HepG2 (cell line): ENCODE results near the gene STRA6. TPM values are rescaled to one million over a fixed set of nuclear protein-coding genes. Genes with fewer than 3 reads are reported as not detected.

ENCODE experiments used
- BRD4 ChIP-seq: sonication (generic); formaldehyde crosslinking; IDR thresholded peaks from 2 replicates; pipeline ENCODE4 v1.4.0; 2020; ENCODE audit warnings: missing genetic modification reagents
- KIAA2018 ChIP-seq: sonication (generic); formaldehyde crosslinking; IDR thresholded peaks from 2 replicates; pipeline ENCODE4 v1.5.0; 2020; ENCODE audit warnings: mild to moderate bottlenecking, missing genetic modification reagents, borderline replicate concordance
- MXD1 ChIP-seq: sonication (generic); formaldehyde crosslinking; IDR thresholded peaks from 2 replicates; pipeline ENCODE4 v1.4.0; 2020; ENCODE audit warnings: mild to moderate bottlenecking, missing genetic modification reagents
- PHF20 ChIP-seq: sonication (generic); formaldehyde crosslinking; IDR thresholded peaks from 2 replicates; pipeline ENCODE4 v1.5.0; 2020; ENCODE audit warnings: mild to moderate bottlenecking, missing genetic modification reagents
- ZBTB34 ChIP-seq: sonication (generic); formaldehyde crosslinking; IDR thresholded peaks from 2 replicates; pipeline ENCODE4 v1.8.0; 2022; ENCODE audit warnings: mild to moderate bottlenecking, missing genetic modification reagents
- ZNF629 ChIP-seq: sonication (generic); formaldehyde crosslinking; conservative IDR thresholded peaks from 2 replicates; pipeline ENCODE4 v1.5.0; 2020; ENCODE audit warnings: missing genetic modification reagents
- polyA plus RNA-seq, 8 experiments: library from polyadenylated mRNA; depleted of rRNA in 3 of 8; stranded (reverse) in 7 of 8; unstranded in 1 of 8; fragments of >200 nt; fragmentation: Illumina TruSeq in 4 of 8; extraction: Trizol in 4 of 8; gene quantifications; 2 replicates each; pipeline versions ENCODE4 v1.2.1 to v1.2.3, GENCODE V29; 2011 to 2016; ENCODE audit warnings: low read depth in 4 of 8, missing spikeins in 1 of 8, mixed read lengths in 1 of 8; ENCODE audit not compliant: insufficient read depth in 1 of 8
- total RNA-seq, 5 experiments: library from RNA; depleted of rRNA; stranded (reverse); fragments of >200 nt; fragmentation: Illumina TruSeq; extraction: Trizol; gene quantifications; 2 replicates each; pipeline ENCODE4 v1.2.3, GENCODE V29; 2016; ENCODE audit warnings: low read depth in 1 of 5

Gene STRA6
- total and polyA plus RNA-seq, 2 of the 13 experiments (the other 11 are each of a cell fraction or from before 2014, with no cell fraction given) = 1.6 to 2.1 TPM

DNA sequence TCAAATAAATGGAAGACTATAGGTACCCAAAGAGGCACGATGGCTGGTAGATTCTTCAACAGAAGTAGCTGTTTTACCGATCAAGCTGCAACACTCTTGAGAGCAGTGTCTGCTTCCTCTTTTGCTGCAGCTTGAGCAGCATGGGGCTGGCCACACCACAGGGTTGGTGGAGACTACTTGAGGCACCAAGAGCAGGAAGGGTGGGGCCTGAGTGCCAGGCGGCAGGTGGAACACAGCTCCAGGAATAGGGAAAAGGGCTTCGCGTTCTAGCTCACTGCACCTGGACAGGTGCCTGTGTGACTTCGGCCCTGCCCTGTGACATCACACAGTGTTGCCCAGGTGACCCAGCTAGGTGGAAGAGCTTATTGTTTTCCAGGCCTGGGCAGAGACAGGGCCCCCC is 33.4 kb upstream of the STRA6 start, which contains the start of gene CCDC33 (continued):
- TF ChIP-seq KIAA2018 (CRISPR knock-in tag) (no peak), MXD1 (no peak), ZNF629 (CRISPR knock-in tag) (no peak), ZBTB34 (no peak), PHF20 (no peak), BRD4 (CRISPR knock-in tag) (no peak)
